ENCODE data around the gene SLC22A16.

GRCh38 chr6:110485491-110485890 lies 9.1 kb upstream of the SLC22A16 start:
- TF ChIP-seq POLR2A (IDR thresholded peaks at IDR 0.05; ENCODE audit: low read depth, low read length) (no peak), POLR2AphosphoS5 (IDR thresholded peaks at IDR 0.05; ENCODE audit: low read depth, low read length) (no peak), TAF1 (IDR thresholded peaks at IDR 0.05; ENCODE audit: borderline replicate concordance, low read depth, low read length) (no peak)
